ENCODE data around the gene EFNA3. TPM values are rescaled to one million over a fixed set of nuclear protein-coding genes. Genes with fewer than 3 reads are reported as not detected.

Gene EFNA3
- total and polyA plus RNA-seq, 2 donors (not counting 3 experiments of a cell fraction or from before 2014, with no cell fraction given) = 2.2 to 2.5 TPM

DNA sequence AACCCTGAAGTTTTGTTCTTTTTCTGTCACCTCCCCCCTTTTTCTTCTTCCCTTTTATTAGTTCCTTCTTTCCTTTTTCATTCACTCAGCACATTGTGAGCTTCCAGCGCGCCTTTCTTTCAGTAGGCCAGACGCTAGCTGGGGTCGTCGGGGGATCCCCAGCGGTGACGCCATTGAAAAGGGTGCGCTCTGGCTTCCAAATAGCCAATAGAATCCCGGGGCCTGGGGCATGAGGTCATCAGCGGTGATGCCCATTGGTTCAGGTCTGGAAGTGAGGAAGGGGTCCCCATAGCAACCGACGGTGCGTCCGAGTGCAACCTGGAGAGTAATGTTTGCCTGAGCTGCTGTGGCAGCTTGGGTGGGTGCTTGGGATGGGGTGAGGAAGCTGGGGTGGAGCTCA is 6.9 kb upstream of the EFNA3 start:
- H3K9me3 ChIP-seq (replicated peaks; ENCODE audit: control insufficient read depth, insufficient read depth, low read length) = no peaks in the 10 kb centered on the region
- peaks cover 4 to 6% of the 10 kb centered on the region in 2 experiments for H3K36me3 ChIP-seq (ENCODE audit: control insufficient read depth in 2 of 2, extremely low read depth in 1 of 2, insufficient read depth in 2 of 2, low read length in 2 of 2)
- dilution Hi-C loops (cut with MboI; ENCODE audit: extremely low pct_ligation_motif_present, low sequenced_read_pairs) (no loop called here), intact Hi-C loops (cut with micrococcal nuclease) (loop anchor here (2.0 kb wide), 1 partner anchor 13 kb away; no protein-coding TSS in a partner anchor)
- H3K79me2 ChIP-seq (ENCODE audit: control insufficient read depth, insufficient read depth, low read length) = no peaks in the 10 kb centered on the region
- DNase-seq (ENCODE audit: low read depth, low spot score) (no peak), FAIRE-seq (no peak)
- no peaks in the 10 kb centered on the region for H3K9me1 ChIP-seq (replicated peaks; ENCODE audit: control insufficient read depth, extremely low read depth, insufficient read depth, low read length)
- H3K27ac ChIP-seq (ENCODE audit: insufficient read depth, low read depth, low read length) = no peak overlapping the region
- no peak overlapping the region for H2AFZ ChIP-seq (ENCODE audit: low read depth, low read length)
- BruUV-seq (replicated peaks) = no TSS peak
- H4K20me1 ChIP-seq (replicated peaks; ENCODE audit: control insufficient read depth, extremely low read depth, insufficient read depth, low read length) = no peaks in the 10 kb centered on the region
- ChIA-PET POLR2A (no interaction called here), CTCF (interaction anchor here (1.0 to 1.6 kb wide), 3 partner anchors 10 to 20 kb away, joined by 3 to 5 read pairs (median 4); no protein-coding TSS in a partner anchor)
- TF ChIP-seq JUN (IDR thresholded peaks at IDR 0.05; ENCODE audit: borderline replicate concordance, insufficient read depth, insufficient read length, low read depth) (no peak), EZH2 (IDR thresholded peaks at IDR 0.05; ENCODE audit: borderline replicate concordance, low read depth, low read length, severe bottlenecking) (no peak), MYC (IDR thresholded peaks at IDR 0.05; ENCODE audit: low read depth, low read length) (no peak), FOS (IDR thresholded peaks at IDR 0.05; ENCODE audit: borderline replicate concordance, insufficient read depth, low read length) (no peak), POLR2AphosphoS5 (IDR thresholded peaks at IDR 0.05; ENCODE audit: insufficient read depth, low read depth, low read length) (no peak), GATA2 (IDR thresholded peaks at IDR 0.05; ENCODE audit: insufficient read depth, insufficient read length, low read depth, low read length) (no peak)
- TF ChIP-seq, protein P1, sequence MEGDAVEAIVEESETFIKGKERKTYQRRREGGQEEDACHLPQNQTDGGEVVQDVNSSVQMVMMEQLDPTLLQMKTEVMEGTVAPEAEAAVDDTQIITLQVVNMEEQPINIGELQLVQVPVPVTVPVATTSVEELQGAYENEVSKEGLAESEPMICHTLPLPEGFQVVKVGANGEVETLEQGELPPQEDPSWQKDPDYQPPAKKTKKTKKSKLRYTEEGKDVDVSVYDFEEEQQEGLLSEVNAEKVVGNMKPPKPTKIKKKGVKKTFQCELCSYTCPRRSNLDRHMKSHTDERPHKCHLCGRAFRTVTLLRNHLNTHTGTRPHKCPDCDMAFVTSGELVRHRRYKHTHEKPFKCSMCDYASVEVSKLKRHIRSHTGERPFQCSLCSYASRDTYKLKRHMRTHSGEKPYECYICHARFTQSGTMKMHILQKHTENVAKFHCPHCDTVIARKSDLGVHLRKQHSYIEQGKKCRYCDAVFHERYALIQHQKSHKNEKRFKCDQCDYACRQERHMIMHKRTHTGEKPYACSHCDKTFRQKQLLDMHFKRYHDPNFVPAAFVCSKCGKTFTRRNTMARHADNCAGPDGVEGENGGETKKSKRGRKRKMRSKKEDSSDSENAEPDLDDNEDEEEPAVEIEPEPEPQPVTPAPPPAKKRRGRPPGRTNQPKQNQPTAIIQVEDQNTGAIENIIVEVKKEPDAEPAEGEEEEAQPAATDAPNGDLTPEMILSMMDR (IDR thresholded peaks at IDR 0.05; ENCODE audit: extremely low read depth in 1 of 2, insufficient read depth in 1 of 2, low read depth in 1 of 2, low read length in 2 of 2) = no peak
- TF ChIP-seq, protein P2, sequence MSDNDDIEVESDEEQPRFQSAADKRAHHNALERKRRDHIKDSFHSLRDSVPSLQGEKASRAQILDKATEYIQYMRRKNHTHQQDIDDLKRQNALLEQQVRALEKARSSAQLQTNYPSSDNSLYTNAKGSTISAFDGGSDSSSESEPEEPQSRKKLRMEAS (IDR thresholded peaks at IDR 0.05; ENCODE audit: insufficient read depth, insufficient read length) = no peak
- no peak overlapping the region for H3K9ac ChIP-seq (replicated peaks; ENCODE audit: extremely low read depth, insufficient read depth, low read length)
- H3K4me3 ChIP-seq (replicated peaks in 1 of 3; ENCODE audit: insufficient read depth in 1 of 3, low read depth in 1 of 3, low read length in 3 of 3) = no peak overlapping the region
- H3K27me3 ChIP-seq (ENCODE audit: control insufficient read depth in 2 of 2, insufficient read depth in 2 of 2, low read length in 2 of 2) = peaks cover 0 to 4% of the 10 kb centered on the region in 2 experiments
- H3K4me2 ChIP-seq (ENCODE audit: insufficient read depth, low read length) = no peak overlapping the region
- no peaks in the 10 kb centered on the region for H3K4me1 ChIP-seq (ENCODE audit: control insufficient read depth, extremely low read depth, insufficient read depth, low read length)

All from endothelial cell of umbilical vein (primary cell).